HG03025 (cell line): ENCODE data around the gene SPOCK1.

Source experiments
- ATAC-seq: cut with Tn5 transposase; IDR thresholded peaks from one replicate; pipeline ENCODE4 v1.9.1; 2021; ENCODE audit warnings: mild to moderate bottlenecking, moderate library complexity; ENCODE audit not compliant: unreplicated experiment, low FRiP score

Gene SPOCK1

DNA sequence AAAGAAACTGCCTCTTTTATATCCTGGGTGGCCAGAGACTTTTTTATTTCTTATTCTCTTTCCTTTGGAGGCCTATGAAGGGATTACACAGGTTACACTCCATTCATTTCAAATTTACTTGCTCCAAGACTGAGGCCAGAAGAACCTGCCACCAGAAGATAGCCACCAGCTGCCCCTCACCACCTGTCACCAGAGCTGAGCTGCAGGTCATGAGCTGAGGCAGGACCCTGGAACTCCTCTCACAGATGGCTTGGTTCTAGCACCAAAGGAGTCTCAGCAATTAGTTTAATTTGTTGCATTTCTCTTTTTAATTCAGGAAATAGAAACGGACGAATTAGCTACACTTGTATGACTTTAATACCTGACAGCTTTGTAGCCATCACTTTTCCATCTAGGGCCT lies 313.9 kb downstream of the SPOCK1 start:
- ATAC-seq: no peak

GRCh38 chr5:137184734-137185133 lies 314.4 kb downstream of the SPOCK1 start:
- no peak for ATAC-seq

- ATAC-seq: no peak
Measured at GRCh38 chr5:137182576-137182975, 316.6 kb downstream of the SPOCK1 start.

- ATAC-seq: no peak
Measured at GRCh38 chr5:137181667-137182066, 317.5 kb downstream of the SPOCK1 start.

DNA sequence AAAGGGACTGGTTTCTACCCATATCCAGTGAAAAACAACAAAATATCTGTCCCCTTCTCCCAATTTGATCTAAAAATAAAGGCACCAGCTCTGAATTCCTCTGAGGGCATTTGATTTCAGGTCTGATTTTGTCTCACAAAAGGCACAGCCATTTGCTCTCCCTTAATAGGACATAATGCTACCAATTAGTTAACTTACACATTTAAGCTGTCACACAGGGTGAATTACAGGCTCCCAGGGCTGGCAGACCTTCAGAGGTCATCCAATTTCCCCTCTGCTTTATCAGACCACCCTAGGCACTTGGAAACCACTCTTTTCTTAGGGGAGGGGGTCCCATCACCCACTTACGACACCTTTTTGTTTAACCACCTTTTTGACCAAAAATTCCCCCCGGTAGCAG lies 319.9 kb downstream of the SPOCK1 start:
- ATAC-seq: no peak

DNA sequence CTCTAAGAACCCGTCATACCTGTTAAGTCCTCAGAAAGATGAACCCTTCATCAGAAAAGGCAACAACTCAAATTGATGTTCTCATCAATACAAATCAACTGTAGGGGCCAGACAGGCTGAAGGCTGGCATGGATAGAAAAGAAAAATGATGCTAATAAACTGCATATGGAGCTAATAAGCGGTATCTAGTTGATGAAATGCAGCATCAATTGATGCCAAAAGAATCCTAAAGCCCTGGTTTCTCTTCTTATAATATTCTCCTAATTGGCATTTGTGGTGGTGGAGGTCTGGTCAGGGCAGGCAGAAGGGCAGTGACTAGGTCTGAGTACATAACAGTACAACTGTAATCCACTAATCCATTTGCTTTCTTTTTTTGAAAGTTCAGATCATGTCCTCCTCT lies 322.5 kb downstream of the SPOCK1 start:
- ATAC-seq: no peak

DNA sequence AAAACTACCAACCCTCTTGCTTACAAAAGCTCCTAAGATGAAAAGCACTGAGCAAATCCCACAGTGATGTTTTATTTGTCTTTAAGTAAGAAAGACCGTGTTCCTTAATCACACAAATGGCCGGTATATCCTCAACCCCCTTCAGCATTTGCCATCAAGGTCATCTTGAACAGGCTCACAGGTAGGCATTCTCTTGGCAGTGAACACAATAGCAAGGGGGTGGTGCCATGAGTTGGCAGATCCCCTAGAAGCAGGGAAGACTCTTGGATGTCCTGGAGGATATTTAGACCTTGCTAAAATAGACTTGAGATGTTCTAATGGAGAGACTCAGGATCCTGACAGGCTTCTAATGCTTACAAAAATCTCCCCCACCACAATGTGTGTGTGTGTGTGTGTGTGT lies 323.0 kb downstream of the SPOCK1 start:
- no peak for ATAC-seq

DNA sequence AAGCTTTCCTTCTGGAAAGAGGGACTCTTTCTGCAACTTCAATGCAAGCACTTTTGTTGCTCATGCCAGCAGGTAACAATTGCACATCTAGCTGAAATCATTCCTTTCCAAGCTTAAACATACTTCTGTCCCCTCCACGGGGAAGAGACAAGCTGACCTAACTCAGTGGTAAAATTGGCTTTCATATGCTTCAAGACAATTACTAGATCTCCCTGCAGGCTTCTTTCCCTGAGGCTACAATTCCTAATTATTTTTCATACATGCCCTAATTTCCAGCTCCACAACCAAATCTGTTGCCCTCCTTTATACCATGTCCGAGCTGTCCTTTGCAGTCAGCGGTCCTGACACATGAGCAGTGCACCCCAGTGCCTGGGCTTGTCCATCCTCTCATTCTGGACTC lies 324.9 kb downstream of the SPOCK1 start:
- no peak for ATAC-seq

DNA sequence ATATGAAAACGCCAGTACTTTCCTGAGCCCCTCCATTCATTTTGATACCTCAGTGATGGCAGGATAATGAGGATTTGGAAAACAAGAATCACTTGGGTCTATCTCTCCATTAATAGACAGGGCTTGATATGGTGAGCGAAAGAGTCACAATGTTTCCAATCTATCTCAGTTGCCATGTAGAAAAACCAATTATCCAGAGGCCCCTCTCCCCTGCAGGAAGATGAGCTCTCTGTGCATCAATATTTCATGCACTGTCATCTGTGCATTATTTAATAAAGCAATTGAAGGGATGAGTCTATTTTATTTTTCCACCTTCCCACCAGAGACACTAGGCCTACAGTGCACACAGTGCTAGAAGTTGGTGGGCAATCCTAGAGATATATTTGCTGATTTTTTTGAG lies 326.9 kb downstream of the SPOCK1 start:
- no peak for ATAC-seq

DNA sequence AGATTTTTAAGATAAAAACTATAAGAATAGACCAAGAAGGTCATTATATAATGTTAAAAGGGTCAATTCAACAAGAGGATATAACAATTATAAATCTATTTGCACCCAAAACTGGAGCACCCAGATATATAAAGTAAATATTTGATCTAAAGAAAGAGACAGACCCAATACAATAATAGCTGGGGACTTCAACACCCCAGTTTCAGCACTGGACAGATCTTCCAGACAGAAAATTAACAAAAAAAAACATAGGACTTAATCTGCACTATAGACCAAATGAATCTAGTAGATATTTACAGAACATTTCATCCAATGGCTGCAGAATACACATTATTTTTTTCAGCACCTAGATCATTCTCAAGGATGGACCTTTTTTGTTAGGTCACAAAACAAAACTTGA lies 331.9 kb downstream of the SPOCK1 start:
- no peak for ATAC-seq

DNA sequence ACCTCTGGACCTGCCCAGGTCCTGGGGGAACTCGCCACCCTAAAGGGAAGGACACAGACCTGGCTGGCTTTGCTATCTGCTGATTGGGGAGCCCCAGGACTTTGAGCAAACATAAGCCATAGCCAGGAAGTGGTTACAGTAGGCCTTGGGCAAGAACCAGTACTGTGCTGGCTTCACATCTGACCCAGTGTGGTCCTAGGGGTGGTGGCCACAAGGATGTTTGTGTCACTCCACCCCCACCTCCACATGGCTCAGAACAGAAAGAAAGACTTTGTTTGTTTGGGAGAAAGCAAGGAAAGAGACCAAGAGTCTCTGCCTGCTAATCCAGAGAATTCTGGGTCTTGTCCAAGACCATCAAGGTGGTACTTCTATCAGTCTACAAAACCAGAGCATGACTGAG lies 334.2 kb downstream of the SPOCK1 start:
- no peak for ATAC-seq

GRCh38 chr5:137164536-137164935 lies 334.6 kb downstream of the SPOCK1 start:
- ATAC-seq: no peak

DNA sequence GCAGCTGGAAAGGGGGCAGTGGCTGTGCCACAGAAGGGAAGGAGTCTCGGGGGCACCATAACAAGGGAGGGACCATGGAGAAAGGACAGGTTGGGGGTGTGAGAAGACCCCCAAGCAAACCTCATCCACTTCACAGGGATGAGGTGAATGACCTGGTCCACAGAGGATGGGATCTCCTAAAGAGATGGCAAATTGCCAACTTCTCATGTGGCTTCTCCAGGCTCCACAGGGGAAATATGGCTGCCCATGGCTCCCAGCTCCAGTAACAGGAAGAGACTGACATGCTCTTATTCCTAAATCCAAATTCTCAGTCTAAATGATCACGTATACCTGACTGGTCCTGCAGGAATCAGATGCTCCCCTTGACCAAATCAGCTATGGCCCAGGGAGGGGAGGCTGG lies 340.4 kb downstream of the SPOCK1 start:
- ATAC-seq: no peak

- no peak for ATAC-seq
Measured at GRCh38 chr5:137156180-137156579, 342.9 kb downstream of the SPOCK1 start.

DNA sequence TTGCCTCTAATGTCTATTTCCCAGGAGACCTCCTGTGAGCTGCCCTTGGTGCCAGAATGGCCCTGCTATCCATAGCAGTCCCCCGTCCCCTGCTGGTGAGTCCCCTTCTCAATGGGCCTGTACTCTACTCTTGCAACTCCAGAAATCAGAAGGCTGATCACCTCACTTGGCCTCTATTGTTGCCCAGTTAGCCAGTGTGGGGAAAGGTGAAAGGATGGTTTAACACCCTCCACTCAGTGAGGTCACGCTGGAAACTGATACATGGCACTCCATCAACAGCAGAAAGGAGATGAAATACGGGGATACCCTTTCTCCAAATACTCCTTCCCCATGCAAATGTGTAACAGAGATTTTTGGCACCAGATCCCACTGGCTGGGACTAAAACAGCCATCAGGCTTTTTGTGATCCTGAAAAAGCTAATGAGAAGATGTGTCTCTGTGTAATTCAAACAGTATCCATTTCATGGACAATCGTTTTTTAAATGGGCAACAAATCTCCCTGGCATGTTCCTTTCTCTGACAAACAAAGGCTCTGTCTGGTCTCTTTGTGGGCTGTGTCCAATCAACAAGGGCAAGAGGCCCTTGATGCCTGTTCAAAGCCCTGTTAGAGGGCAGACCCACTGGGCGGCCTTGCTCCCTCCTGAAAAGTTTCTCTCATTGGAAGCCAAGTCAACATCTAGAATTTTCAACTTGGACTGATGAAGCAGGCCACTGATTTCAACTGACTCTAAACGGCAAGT lies 343.7 kb downstream of the SPOCK1 start:
- ATAC-seq: no peak

DNA sequence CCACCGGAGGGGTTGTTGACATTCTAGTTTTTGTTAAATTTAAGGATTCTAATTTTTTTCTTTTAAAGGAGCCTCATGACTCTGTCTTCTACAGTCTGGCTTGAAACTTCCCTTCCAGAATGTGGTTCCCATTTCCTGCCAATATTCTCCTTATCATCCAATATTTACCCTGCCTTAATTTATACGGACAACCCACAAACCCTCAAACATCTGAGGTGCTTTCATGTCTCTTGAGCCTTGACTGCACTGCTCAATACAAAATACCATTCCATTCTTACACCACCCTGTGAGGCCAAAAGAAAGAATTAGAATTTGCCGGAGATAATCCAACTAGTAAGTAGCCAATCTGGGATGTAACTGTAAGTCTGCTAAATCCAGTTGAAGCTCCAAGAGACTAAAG lies 346.5 kb downstream of the SPOCK1 start:
- no peak for ATAC-seq

- ATAC-seq: no peak
Measured at GRCh38 chr5:137148655-137149054, 350.5 kb downstream of the SPOCK1 start.

- ATAC-seq: no peak
Measured at GRCh38 chr5:137148159-137148558, 351.0 kb downstream of the SPOCK1 start.

DNA sequence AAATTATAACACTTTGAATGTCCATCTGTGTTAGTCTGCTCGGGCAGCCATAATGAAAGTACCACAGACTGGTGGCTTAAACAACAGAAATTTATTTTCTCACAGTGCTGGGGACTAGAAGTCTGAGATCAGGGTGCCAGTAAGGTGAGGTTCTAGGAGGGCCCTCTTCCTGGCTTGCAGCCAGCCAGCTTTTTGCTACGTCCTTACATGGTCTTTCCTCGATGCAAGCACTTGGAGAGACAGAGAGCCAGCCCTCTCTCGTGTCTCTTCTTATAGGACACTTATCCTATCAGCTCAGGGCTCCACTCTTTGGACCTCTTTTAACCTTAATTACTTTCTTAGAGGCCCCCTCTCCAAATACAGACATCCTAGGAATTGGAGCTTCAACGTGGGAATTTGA lies 351.8 kb downstream of the SPOCK1 start:
- ATAC-seq: no peak

DNA sequence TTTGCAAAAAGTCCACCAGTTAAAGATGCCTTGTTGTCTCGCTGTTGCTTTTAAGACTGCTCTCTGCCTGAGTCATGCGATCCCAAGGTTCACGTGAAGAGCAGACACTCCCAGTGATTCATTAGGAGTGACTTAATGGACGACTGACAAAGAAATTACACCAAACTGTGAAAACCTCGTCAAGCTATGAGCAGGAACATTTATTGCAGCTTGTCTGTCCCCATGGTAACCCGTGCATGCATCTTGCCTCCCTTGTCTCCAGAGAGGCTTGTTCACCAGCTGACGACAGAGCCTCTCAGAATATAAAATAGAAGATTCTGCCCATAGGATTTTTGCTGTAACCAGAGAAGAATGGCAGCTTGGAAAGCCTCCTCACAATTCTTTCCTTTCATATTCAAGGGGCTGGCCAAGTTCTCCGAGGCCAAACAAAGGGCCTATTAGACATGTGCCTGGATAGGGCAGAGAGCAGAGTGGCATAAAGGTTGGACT lies 352.7 kb downstream of the SPOCK1 start:
- ATAC-seq: no peak

- no peak for ATAC-seq
Measured at GRCh38 chr5:137145721-137146120, 353.4 kb downstream of the SPOCK1 start.

- no peak for ATAC-seq
Measured at GRCh38 chr5:137144656-137145055, 354.5 kb downstream of the SPOCK1 start.
